Common myeloid progenitor, CD34-positive (primary cell): ENCODE measurements around the gene CADPS.

Experiments
- CTCF ChIA-PET: fragments of 350-600 bp; sonication (Branson Sonifier 250); formaldehyde crosslinking; loops from one replicate; lab custom pipeline; 2021; ENCODE audit warnings: antibody characterized with exemption; lab: Charles Lee
- POLR2A ChIA-PET: fragments of 350-600 bp; sonication (Branson Sonifier 250); formaldehyde crosslinking; loops from one replicate; lab custom pipeline; 2021; ENCODE audit warnings: antibody characterized with exemption; lab: Charles Lee
- DNase-seq, 3 donors: peaks; one replicate each; pipeline versions ENCODE4 v3.0.0 to v3.0.0-alpha.2; 2013
- H3K27ac ChIP-seq, 2 experiments: 1 replicate in 1 of 2; 2 replicates in 1 of 2; pipeline ENCODE4 v1.7.0; 2013; ENCODE audit warnings: inconsistent platforms in 2 of 2, low read length in 2 of 2, mild to moderate bottlenecking in 2 of 2, low read depth in 1 of 2, moderate library complexity in 1 of 2; ENCODE audit not compliant: severe bottlenecking in 2 of 2, insufficient read depth in 1 of 2, poor library complexity in 1 of 2
- H3K27me3 ChIP-seq, 5 experiments: replicated peaks in 2 of 5; 1 replicate in 3 of 5; 2 replicates in 2 of 5; pipeline versions ENCODE4 v1.6.1 to v1.7.0; 2013; ENCODE audit warnings: low read length in 4 of 5, mild to moderate bottlenecking in 2 of 5, moderate library complexity in 2 of 5, inconsistent platforms in 1 of 5; ENCODE audit not compliant: insufficient read depth in 5 of 5, control insufficient read depth in 4 of 5
- H3K36me3 ChIP-seq, 4 experiments: 1 replicate in 2 of 4; 2 replicates in 2 of 4; pipeline versions ENCODE4 v1.6.1 to v1.7.0; 2013; ENCODE audit warnings: low read length in 3 of 4, control low read depth in 1 of 4, mild to moderate bottlenecking in 1 of 4; ENCODE audit not compliant: control insufficient read depth in 4 of 4, insufficient read depth in 4 of 4
- H3K4me1 ChIP-seq, 4 experiments: 1 replicate in 3 of 4; 2 replicates in 1 of 4; pipeline versions ENCODE4 v1.6.1 to v1.7.1; 2013; ENCODE audit warnings: low read length in 3 of 4, mild to moderate bottlenecking in 3 of 4, control low read depth in 1 of 4, inconsistent platforms in 1 of 4, moderate library complexity in 1 of 4; ENCODE audit not compliant: control insufficient read depth in 4 of 4, insufficient read depth in 4 of 4; ENCODE audit errors: control extremely low read depth in 1 of 4
- H3K4me3 ChIP-seq, 7 experiments: 1 replicate in 4 of 7; 2 replicates in 3 of 7; pipeline versions ENCODE4 v1.5.1 to v1.7.0; 2013; ENCODE audit warnings: mild to moderate bottlenecking in 7 of 7, low read length in 6 of 7, moderate library complexity in 6 of 7, inconsistent platforms in 2 of 7, low read depth in 2 of 7, control low read depth in 1 of 7; ENCODE audit not compliant: insufficient read depth in 4 of 7, control insufficient read depth in 1 of 7; ENCODE audit errors: extremely low read depth in 1 of 7
- H3K9me3 ChIP-seq, 5 experiments: 1 replicate in 4 of 5; 2 replicates in 1 of 5; pipeline versions ENCODE4 v1.6.1 to v1.7.1; 2013; ENCODE audit warnings: low read length in 4 of 5, mild to moderate bottlenecking in 2 of 5, inconsistent platforms in 1 of 5, low read depth in 1 of 5, moderate library complexity in 1 of 5; ENCODE audit not compliant: control insufficient read depth in 4 of 5, insufficient read depth in 2 of 5; ENCODE audit errors: control extremely low read depth in 1 of 5
- WGBS: methylation state at CpG from one replicate; pipeline ENCODE4 v1.1.5; 2013; ENCODE audit not compliant: insufficient coverage; 5-methylcytosine and 5-hydroxymethylcytosine counted together

Gene CADPS

DNA sequence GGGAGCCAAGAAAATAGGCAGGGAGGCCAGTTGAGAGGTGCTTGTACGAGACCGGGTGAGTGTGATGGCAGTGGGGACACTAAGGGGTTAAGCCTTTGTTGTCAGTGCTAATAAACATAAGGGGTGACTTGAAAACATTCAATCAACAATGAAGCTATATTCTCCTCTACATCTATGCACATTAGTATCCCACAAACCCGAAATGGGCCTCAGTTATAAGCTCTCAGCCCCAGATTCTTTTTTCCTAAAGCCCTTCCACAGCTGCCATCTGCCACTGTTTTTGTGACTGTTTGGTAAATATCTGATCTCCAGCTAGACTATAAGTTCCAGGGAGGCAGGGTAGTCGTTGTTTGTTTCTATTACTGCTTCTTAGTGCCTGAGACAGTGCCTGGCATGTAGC lies 118.2 kb downstream of the CADPS start:
- WGBS, result 86% methylated on average over 1 of the region's 4 CpGs
- no peak for DNase-seq
- POLR2A ChIA-PET, result no interaction called here
- Histone ChIP-seq H3K4me1 (no peaks in the 10 kb centered on the region), H3K36me3 (no peaks in the 10 kb centered on the region), H3K27me3 (no peaks in the 10 kb centered on the region), H3K27ac (no peak overlapping the region), H3K9me3 (peaks cover 0 to 1% (median 0%) of the 10 kb centered on the region in 5 experiments), H3K4me3 (no peak overlapping the region)
- CTCF ChIA-PET, result no interaction called here

DNA sequence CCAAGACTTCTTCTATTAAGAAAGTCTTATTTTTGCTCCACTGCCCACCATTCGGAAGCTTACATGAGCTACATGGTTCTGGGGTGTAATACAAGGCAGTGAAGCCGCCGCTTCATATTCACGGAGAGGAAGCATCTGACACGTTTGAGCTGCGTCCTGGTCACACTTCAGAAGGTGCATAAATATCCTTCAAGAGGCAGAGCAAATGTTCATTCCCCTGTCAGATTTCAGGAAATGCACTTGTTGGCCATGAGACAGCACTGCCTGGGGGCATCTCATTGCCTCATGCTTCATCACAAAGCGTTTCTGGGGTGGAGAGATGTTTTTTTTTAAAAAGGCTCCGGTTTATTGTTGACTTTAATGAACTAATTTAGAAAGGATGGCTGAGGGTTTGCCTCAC lies 119.9 kb downstream of the CADPS start:
- H3K27ac ChIP-seq, result no peak overlapping the region
- WGBS, result 74% methylated on average over 8 of the region's 8 CpGs
- no peak overlapping the region for H3K4me3 ChIP-seq
- no peak for DNase-seq
- peaks cover 0 to 1% (median 0%) of the 10 kb centered on the region in 5 experiments for H3K9me3 ChIP-seq
- ChIA-PET CTCF (no interaction called here), POLR2A (no interaction called here)
- no peaks in the 10 kb centered on the region for H3K36me3 ChIP-seq
- H3K27me3 ChIP-seq, result peaks cover 0 to 1% (median 0%) of the 10 kb centered on the region in 5 experiments
- H3K4me1 ChIP-seq, result no peaks in the 10 kb centered on the region

DNA sequence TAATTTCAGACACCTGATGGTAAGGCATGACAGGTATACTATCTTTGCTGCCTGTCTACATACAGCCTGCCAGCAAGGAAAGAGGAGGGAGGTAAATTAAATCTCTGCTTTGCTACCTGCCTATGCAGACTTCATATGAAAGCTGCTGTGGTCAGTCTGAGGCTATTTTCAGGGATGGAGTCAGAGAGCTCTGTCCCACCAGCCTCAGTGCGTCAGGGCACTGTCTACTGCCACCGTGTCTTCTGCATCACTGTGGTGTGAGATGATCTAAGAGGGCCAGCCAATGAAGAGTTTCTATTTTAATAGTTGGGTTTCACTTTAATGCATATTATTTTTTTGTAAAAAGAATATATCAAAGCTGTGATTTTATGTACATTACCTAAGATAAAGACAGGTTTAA lies 125.6 kb downstream of the CADPS start:
- no peaks in the 10 kb centered on the region for H3K4me1 ChIP-seq

DNA sequence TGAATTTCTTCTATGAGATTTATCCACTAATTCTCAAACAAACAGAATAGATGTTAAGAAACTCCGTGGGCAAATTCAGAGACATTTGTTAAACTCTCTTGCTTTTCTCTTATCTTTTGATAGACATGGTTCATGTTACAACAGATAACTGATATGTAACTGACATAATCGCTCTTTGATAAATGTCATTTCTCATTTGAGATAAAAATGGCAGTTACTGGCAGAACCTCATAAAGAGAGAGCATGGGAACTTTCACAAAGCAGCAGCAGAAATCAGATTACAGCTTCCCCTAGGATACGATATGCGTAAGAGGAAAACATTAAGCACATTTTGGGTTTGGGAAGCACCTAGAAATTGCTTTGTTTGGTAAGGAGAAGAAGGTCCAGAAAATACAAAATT lies 126.1 kb downstream of the CADPS start:
- Histone ChIP-seq H3K9me3 (no peaks in the 10 kb centered on the region), H3K27me3 (peaks cover 0 to 1% (median 0%) of the 10 kb centered on the region in 5 experiments), H3K36me3 (no peaks in the 10 kb centered on the region), H3K27ac (no peak overlapping the region), H3K4me3 (no peak overlapping the region), H3K4me1 (no peaks in the 10 kb centered on the region)
- ChIA-PET POLR2A (no interaction called here), CTCF (no interaction called here)
- no peak for DNase-seq
- WGBS, result 85% methylated on average over 2 of the region's 4 CpGs

More for the DNA sequence above, 125.6 kb downstream of the CADPS start:
- no peaks in the 10 kb centered on the region for H3K36me3 ChIP-seq
- H3K4me3 ChIP-seq, result no peak overlapping the region
- peaks cover 0 to 1% (median 0%) of the 10 kb centered on the region in 5 experiments for H3K27me3 ChIP-seq
- CTCF ChIA-PET, result no interaction called here
- no CpG with 5 or more reads among the region's 2 CpGs for WGBS
- no peak overlapping the region for H3K27ac ChIP-seq
- POLR2A ChIA-PET, result no interaction called here
- no peaks in the 10 kb centered on the region for H3K9me3 ChIP-seq
- no peak for DNase-seq

DNA sequence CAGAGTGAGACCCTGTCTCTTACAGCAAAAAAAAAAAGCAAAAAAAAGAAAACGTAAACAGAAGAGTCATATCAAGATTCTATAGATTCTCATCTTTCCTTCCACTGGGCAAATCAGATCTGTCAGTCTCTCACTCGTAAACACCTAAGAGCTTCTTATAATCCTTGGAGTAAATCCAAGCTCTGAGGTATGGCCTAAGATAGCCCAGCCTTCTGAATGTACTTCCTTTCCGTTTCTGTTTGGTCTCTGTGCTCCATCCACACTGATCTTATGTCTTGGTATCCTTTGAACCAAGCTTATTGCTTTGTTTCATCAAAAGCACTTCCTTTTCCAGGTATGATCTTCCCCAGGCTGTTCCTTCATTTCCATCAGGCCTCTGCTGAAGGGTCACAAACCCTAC lies 137.8 kb downstream of the CADPS start:
- 94% methylated on average over 2 of the region's 3 CpGs for WGBS
- H3K4me1 ChIP-seq, result no peaks in the 10 kb centered on the region
- H3K36me3 ChIP-seq, result no peaks in the 10 kb centered on the region
- ChIA-PET CTCF (no interaction called here), POLR2A (no interaction called here)
- no peak overlapping the region for H3K27ac ChIP-seq
- no peak overlapping the region for H3K4me3 ChIP-seq
- H3K9me3 ChIP-seq, result no peaks in the 10 kb centered on the region
- DNase-seq, result no peak
- H3K27me3 ChIP-seq, result peaks cover 0 to 2% (median 0%) of the 10 kb centered on the region in 5 experiments

DNA sequence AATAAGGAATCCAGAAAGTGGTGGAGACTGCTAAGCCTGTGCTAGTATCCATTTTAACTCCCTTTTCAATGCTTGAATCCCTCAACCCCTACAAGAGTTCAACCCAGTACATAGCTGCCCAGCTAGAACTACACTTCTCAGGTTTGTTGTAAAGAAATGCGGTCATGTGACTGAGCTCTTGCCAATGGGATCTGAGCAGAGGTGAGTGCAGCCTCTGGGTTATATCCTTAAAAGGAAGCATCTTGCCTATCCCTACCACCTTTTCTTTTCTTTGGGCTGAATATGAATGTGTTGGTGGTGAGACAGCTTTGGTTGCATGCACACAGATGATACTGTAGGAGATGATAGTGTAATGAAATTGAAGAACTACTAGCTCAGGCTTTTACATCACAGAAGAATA lies 139.7 kb downstream of the CADPS start:
- Histone ChIP-seq H3K27me3 (peaks cover 0 to 4% (median 0%) of the 10 kb centered on the region in 5 experiments), H3K9me3 (no peaks in the 10 kb centered on the region), H3K4me1 (no peaks in the 10 kb centered on the region), H3K4me3 (no peak overlapping the region), H3K27ac (no peak overlapping the region), H3K36me3 (no peaks in the 10 kb centered on the region)
- ChIA-PET POLR2A (no interaction called here), CTCF (no interaction called here)
- DNase-seq, result no peak
- no CpG with 5 or more reads among the region's 1 CpG for WGBS

DNA sequence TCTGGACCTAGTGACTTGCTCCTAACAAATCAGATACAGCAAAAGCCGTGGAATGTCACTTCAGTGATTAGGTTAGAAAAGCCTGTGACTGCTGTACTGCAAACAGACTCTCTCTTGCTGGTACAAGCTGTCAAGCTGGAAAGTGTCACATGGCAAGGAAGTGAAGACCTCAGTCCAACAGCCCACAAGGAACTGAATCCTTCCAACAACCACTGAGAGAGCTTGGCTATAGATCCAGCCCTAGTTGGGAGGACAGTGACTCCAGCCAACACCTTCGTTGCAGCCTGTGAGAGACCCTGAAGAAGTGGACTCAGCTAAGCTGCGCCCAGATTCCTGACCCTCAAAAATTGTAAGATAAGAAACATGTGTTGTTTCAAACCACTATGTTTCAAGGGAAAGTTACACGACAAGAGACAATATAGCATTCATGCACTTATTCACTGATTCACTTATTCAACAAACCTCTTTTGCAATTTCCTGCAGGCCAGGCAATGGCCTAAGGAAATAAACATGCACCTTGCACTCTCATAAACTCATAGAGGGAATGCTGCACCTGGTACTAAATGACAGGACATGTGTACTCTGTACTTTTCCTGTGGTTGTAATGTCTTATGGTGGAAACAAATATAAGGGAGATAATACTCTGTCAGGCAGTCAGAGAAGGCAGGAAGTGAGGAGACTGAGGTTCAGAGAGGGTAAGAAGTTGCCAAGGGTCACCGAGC lies 142.9 kb downstream of the CADPS start:
- peaks cover 0 to 4% (median 0%) of the 10 kb centered on the region in 5 experiments for H3K27me3 ChIP-seq
- no peak overlapping the region for H3K27ac ChIP-seq
- 86% methylated on average over 2 of the region's 5 CpGs for whole genome bisulfite sequencing
- H3K4me1 ChIP-seq, result no peaks in the 10 kb centered on the region
- POLR2A ChIA-PET, result no interaction called here
- H3K4me3 ChIP-seq, result no peak overlapping the region
- DNase-seq, result no peak
- H3K36me3 ChIP-seq, result no peaks in the 10 kb centered on the region
- no peaks in the 10 kb centered on the region for H3K9me3 ChIP-seq
- CTCF ChIA-PET, result no interaction called here
